ENCODE data around the gene THBS2.

DNA sequence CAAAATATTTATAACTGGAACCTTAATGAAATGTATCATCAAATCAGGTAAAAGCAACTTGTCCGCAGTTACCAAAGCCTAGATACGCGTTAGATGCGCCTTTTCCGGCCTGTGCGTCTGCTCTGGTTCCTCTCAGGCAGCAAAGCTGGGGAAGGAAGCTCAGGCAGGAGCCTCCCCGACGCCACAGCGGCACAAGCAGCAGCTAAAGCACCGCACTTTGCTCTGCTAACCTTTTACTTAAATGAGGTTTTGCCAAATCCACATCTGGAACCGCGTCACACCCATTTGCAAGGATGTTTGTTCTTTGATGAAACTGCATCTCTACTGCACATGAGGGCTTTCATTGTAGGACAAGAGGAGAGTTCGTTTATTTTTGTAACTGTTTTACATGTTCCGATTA lies 36.8 kb downstream of the THBS2 start:
- TF ChIP-seq TAF1 (IDR thresholded peaks at IDR 0.05; ENCODE audit: borderline replicate concordance, insufficient read depth, low read length) (no peak), POLR2AphosphoS5 (IDR thresholded peaks at IDR 0.05; ENCODE audit: low read depth, low read length) (no peak), REST (IDR thresholded peaks at IDR 0.05; ENCODE audit: insufficient read depth in 1 of 2, low read depth in 2 of 2, low read length in 2 of 2) (no peak), SIN3A (IDR thresholded peaks at IDR 0.05; ENCODE audit: borderline replicate concordance, insufficient read depth, low read length) (no peak), FOXP2 (optimal IDR thresholded peaks at IDR 0.05; ENCODE audit: borderline replicate concordance, extremely low read depth, extremely low read length, insufficient read depth) (no peak)
